ENCODE results near the gene KCNK4. TPM values are rescaled to one million over a fixed set of nuclear protein-coding genes. Genes with fewer than 3 reads are reported as not detected.

The KCNK4 gene
- total and polyA plus RNA-seq, 12 donors = 0.10 to 0.54 TPM; not detected in 10

GRCh38 chr11:64255135-64256128, 35.7 kb upstream of the KCNK4 start:
- Histone ChIP-seq H3K4me3 (no peak overlapping the region), H3K36me3 (replicated peaks in 1 of 2) (peaks cover 0 to 60% of the 10 kb centered on the region in 2 donors), H3K9me3 (replicated peaks in 1 of 3) (no peaks in the 10 kb centered on the region), H3K27me3 (no peaks in the 10 kb centered on the region), H3K27ac (no peak overlapping the region), H3K4me1 (replicated peaks in 1 of 2) (peaks cover 26 to 28% of the 10 kb centered on the region in 2 donors)
- no peak for DNase-seq
- no peak for TF ChIP-seq CTCF (IDR thresholded peaks at IDR 0.05)
- no peak for TF ChIP-seq POLR2A (IDR thresholded peaks at IDR 0.05)
- WGBS, 4 donors = 85 to 92% (median 88%) methylated on average over 16 to 35 of the region's 35 CpGs
- intact Hi-C loops (cut with DNase I) = no loop called here

GRCh38 chr11:64256300-64256699, 34.8 kb upstream of the KCNK4 start:
- H3K36me3 ChIP-seq (replicated peaks in 1 of 2) = peaks cover 0 to 69% of the 10 kb centered on the region in 2 donors
- no peak overlapping the region for H3K4me3 ChIP-seq
- no peak overlapping the region for H3K27ac ChIP-seq
- 84 to 100% (median 87%) methylated on average over 2 to 15 of the region's 15 CpGs for WGBS, 4 donors
- TF ChIP-seq CTCF (IDR thresholded peaks at IDR 0.05) = no peak
- no peak for TF ChIP-seq POLR2A (IDR thresholded peaks at IDR 0.05)
- no peaks in the 10 kb centered on the region for H3K27me3 ChIP-seq
- no peak for DNase-seq
- H3K9me3 ChIP-seq (replicated peaks in 1 of 3) = no peaks in the 10 kb centered on the region
- peaks cover 21% of the 10 kb centered on the region in 2 donors for H3K4me1 ChIP-seq (replicated peaks in 1 of 2)
- intact Hi-C loops (cut with DNase I) = no loop called here

GRCh38 chr11:64258356-64258755, 32.7 kb upstream of the KCNK4 start:
- H3K36me3 ChIP-seq (replicated peaks in 1 of 2) = peaks cover 0 to 90% of the 10 kb centered on the region in 2 donors
- intact Hi-C loops (cut with DNase I) = no loop called here
- H3K4me3 ChIP-seq = no peak overlapping the region
- TF ChIP-seq CTCF (IDR thresholded peaks at IDR 0.05) = no peak
- no peak for TF ChIP-seq POLR2A (IDR thresholded peaks at IDR 0.05)
- H3K27ac ChIP-seq = no peak overlapping the region
- DNase-seq = no peak
- H3K27me3 ChIP-seq = no peaks in the 10 kb centered on the region
- peaks cover 6 to 7% of the 10 kb centered on the region in 2 donors for H3K4me1 ChIP-seq (replicated peaks in 1 of 2)
- WGBS, 4 donors = 90 to 92% (median 90%) methylated on average over 15 to 24 of the region's 24 CpGs; no CpG with 5 or more reads in 1 of the 4 donors
- no peaks in the 10 kb centered on the region for H3K9me3 ChIP-seq (replicated peaks in 1 of 3)

- 90 to 92% (median 92%) methylated on average over 10 to 32 of the region's 32 CpGs for WGBS, 4 donors
Measured at GRCh38 chr11:64258946-64259532, 32.1 kb upstream of the KCNK4 start.

More at GRCh38 chr11:64258946-64259532, 32.1 kb upstream of the KCNK4 start:
- DNase-seq = peak in 1 of 7 donors; percentile 23
- Histone ChIP-seq H3K4me3 (no peak overlapping the region), H3K27me3 (no peaks in the 10 kb centered on the region), H3K4me1 (replicated peaks in 1 of 2) (peaks cover 0 to under 1% of the 10 kb centered on the region in 2 donors), H3K9me3 (replicated peaks in 1 of 3) (no peaks in the 10 kb centered on the region), H3K27ac (no peak overlapping the region), H3K36me3 (replicated peaks in 1 of 2) (peaks cover 0 to 97% of the 10 kb centered on the region in 2 donors)
- TF ChIP-seq CTCF (IDR thresholded peaks at IDR 0.05) (no peak), POLR2A (IDR thresholded peaks at IDR 0.05) (no peak)
- intact Hi-C loops (cut with DNase I) = no loop called here

Data from adrenal gland (tissue), 12 donors.